T-helper 17 cell (primary cell): ENCODE results near the gene TTLL5. TPM values are rescaled to one million over a fixed set of nuclear protein-coding genes. Genes with fewer than 3 reads are reported as not detected.

Experiments used
- ATAC-seq: fragments of 150-1000 bp; cut with Tn5 transposase; 2 replicates; pipeline ENCODE4 v1.10.0; 2021; ENCODE audit warnings: mild to moderate bottlenecking, moderate library complexity
- DNase-seq, 3 donors: peaks; one replicate each; pipeline versions ENCODE4 v3.0.0 to v3.0.0-alpha.2; 2020 to 2021
- H3K9me3 ChIP-seq: one replicate; pipeline ENCODE4 v1.7.0; 2013; ENCODE audit warnings: low read length, mild to moderate bottlenecking; ENCODE audit not compliant: control insufficient read depth, poor library complexity, severe bottlenecking
- H3K27ac Mint-ChIP-seq: one replicate; pipeline ENCODE4 v1.8.0; 2022; ENCODE audit warnings: mild to moderate bottlenecking, moderate library complexity, mixed read lengths
- H3K27me3 Mint-ChIP-seq: one replicate; pipeline ENCODE4 v1.8.0; 2022; ENCODE audit warnings: mixed read lengths
- H3K36me3 Mint-ChIP-seq: one replicate; pipeline ENCODE4 v1.8.0; 2022; ENCODE audit warnings: low read depth, mixed read lengths
- H3K4me1 Mint-ChIP-seq: one replicate; pipeline ENCODE4 v1.8.0; 2022; ENCODE audit warnings: mild to moderate bottlenecking, mixed read lengths
- H3K4me3 Mint-ChIP-seq: one replicate; pipeline ENCODE4 v1.8.0; 2022; ENCODE audit warnings: mild to moderate bottlenecking, moderate library complexity, mixed read lengths
- total RNA-seq, 4 donors: library from RNA in 2 of 4; stranded (reverse) in 2 of 4; gene quantifications; one replicate each; pipeline ENCODE4 v1.2.3 and lab custom pipeline; 2022 to 2026

TTLL5 gene
- total RNA-seq, 2 donors from 2014 or later: 26.0 to 31.9 TPM

- H3K9me3 ChIP-seq: no peaks in the 10 kb centered on the region
- Mint-ChIP-seq H3K36me3 (peaks cover 2% of the 10 kb centered on the region), H3K4me1 (peaks cover 14% of the 10 kb centered on the region), H3K27ac (peak overlapping the region; percentile 14), H3K27me3 (no peaks in the 10 kb centered on the region), H3K4me3 (no peak overlapping the region)
- ATAC-seq (no peak), DNase-seq (no peak)
Observed at GRCh38 chr14:75926431-75927115, 265.5 kb downstream of the TTLL5 start.

- H3K36me3 Mint-ChIP-seq: peaks cover 2% of the 10 kb centered on the region
- no peaks in the 10 kb centered on the region for H3K27me3 Mint-ChIP-seq
- no peak overlapping the region for H3K27ac Mint-ChIP-seq
- peaks cover 16% of the 10 kb centered on the region for H3K4me1 Mint-ChIP-seq
- H3K9me3 ChIP-seq: no peaks in the 10 kb centered on the region
- ATAC-seq: no peak
- H3K4me3 Mint-ChIP-seq: no peak overlapping the region
- DNase-seq: no peak
Observed at GRCh38 chr14:75927564-75928087, 266.6 kb downstream of the TTLL5 start.

DNA sequence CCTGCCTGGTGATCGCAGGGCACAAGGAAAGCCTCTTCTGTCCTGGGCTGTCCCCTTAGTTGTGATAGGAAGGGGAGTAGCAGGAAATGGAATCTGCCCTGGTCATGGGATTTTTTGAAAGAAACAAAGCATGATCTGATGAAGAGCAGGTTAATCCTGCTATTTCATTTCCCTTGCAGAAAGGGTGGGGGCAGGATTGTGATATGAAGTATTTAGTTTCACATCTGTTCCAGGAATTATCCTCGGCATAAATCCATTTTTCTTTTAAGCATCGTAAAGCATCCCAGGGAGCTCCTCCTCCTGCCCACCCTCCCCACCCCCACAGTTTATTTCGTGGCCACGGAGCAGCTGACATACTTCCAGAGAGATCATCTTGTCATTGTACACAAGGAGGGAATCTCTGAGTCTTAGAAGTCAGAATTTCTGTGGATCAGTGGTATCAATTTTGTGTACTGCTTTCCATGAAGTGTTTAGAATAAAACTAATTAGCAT is 267.7 kb downstream of the TTLL5 start:
- ATAC-seq: no peak
- DNase-seq: no peak
- Mint-ChIP-seq H3K4me3 (no peak overlapping the region), H3K27me3 (no peaks in the 10 kb centered on the region), H3K27ac (no peak overlapping the region), H3K4me1 (peaks cover 16% of the 10 kb centered on the region), H3K36me3 (peaks cover 2% of the 10 kb centered on the region)
- no peaks in the 10 kb centered on the region for H3K9me3 ChIP-seq

DNA sequence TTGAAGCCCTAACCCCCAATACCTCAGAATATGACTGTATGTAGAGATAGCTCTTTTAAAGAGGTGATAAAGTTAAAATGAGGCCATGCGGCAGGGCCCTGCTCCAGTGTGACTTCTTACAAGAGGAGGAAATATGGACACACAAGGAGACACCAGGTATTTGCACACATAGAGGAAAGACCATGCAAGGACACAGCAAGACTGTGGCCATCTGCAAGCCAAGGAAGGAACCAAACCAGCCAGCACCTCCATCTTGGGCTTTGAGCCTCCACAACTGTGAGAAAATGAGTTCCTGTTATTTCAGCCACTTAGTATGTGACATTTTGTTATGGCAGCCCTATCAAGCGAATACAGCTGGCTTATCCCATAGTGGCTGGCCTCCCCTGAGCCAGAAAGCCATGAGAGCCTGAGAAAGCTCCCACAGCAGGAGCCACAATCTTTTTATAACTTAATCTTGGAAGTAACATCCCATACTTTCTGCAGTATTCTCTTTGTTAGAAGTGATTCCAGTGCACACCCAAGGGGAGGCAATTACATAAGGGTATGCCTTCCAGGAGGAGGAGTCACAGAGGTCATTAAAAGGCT is 272.8 kb downstream of the TTLL5 start:
- Mint-ChIP-seq H3K27me3 (no peaks in the 10 kb centered on the region), H3K36me3 (peaks cover 2% of the 10 kb centered on the region), H3K4me1 (peaks cover 14% of the 10 kb centered on the region), H3K27ac (no peak overlapping the region), H3K4me3 (no peak overlapping the region)
- DNase-seq (no peak), ATAC-seq (no peak)
- no peaks in the 10 kb centered on the region for H3K9me3 ChIP-seq

DNA sequence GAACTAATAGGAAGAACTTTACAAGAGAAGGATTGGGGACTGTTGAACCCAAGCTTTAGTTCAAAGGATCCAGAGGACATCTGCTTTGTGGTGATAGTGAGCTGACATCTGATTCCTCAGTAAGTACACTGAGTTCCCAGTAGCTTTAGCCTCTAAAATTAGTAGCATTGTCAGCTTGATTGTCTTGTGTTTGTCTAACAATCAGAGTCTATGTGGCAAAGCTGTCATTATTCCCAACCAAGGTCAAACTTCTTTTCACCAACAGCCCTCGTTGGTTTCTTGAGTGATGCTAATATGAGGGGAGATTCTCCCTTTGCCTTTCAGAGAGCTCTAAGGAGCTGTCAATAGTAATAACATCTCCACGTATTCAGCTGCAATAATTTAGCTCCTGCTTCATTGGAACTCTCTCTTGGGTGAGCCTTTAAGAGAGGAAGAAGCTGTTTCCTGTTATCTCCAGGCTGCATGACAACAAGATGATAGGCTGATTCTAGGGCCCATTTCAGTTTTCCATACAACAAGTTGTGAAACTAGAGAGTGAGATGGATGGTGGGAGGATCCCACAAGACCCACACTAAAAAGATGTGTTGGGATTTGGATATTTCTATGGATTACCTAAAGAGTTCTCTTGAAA is 274.1 kb downstream of the TTLL5 start:
- Mint-ChIP-seq H3K4me1 (peaks cover 14% of the 10 kb centered on the region), H3K27me3 (no peaks in the 10 kb centered on the region), H3K36me3 (peaks cover 2% of the 10 kb centered on the region), H3K27ac (no peak overlapping the region), H3K4me3 (no peak overlapping the region)
- DNase-seq (no peak), ATAC-seq (no peak)
- H3K9me3 ChIP-seq: no peaks in the 10 kb centered on the region

DNA sequence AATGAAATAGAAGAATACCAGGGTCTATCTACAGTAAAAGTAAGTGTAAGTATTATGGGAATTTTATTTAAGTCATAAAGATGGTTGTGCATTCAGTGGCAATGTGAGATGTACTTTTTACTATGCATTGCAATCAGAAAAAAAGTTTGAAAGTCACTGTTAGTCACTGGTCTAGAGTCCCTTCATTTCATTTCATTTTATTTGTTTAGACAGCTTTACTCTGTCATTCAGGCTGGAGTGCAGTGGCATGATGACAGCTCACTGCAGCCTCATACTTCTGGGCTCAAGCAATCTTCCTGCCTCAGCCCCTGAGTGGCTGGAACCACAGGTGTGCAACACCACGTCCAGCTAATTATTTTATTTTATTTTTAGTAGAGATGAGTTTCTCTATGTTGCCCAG is 278.2 kb downstream of the TTLL5 start:
- DNase-seq (no peak), ATAC-seq (no peak)
- Mint-ChIP-seq H3K36me3 (peaks cover 3% of the 10 kb centered on the region), H3K27ac (no peak overlapping the region), H3K4me1 (peaks cover 9% of the 10 kb centered on the region), H3K4me3 (no peak overlapping the region), H3K27me3 (no peaks in the 10 kb centered on the region)
- H3K9me3 ChIP-seq: no peaks in the 10 kb centered on the region

- H3K4me1 Mint-ChIP-seq: peaks cover 5% of the 10 kb centered on the region
- H3K27ac Mint-ChIP-seq: no peak overlapping the region
- no peak overlapping the region for H3K4me3 Mint-ChIP-seq
- no peaks in the 10 kb centered on the region for H3K27me3 Mint-ChIP-seq
- H3K36me3 Mint-ChIP-seq: peaks cover 3% of the 10 kb centered on the region
- no peaks in the 10 kb centered on the region for H3K9me3 ChIP-seq
- DNase-seq (no peak), ATAC-seq (no peak)
Observed at GRCh38 chr14:75941030-75941429, 280.0 kb downstream of the TTLL5 start.

GRCh38 chr14:75944607-75945241 is 283.7 kb downstream of the TTLL5 start:
- Mint-ChIP-seq H3K27me3 (no peaks in the 10 kb centered on the region), H3K4me3 (no peak overlapping the region), H3K36me3 (peaks cover 7% of the 10 kb centered on the region), H3K4me1 (peaks cover 2% of the 10 kb centered on the region), H3K27ac (no peak overlapping the region)
- no peak for ATAC-seq
- H3K9me3 ChIP-seq: no peaks in the 10 kb centered on the region
- DNase-seq: no peak

DNA sequence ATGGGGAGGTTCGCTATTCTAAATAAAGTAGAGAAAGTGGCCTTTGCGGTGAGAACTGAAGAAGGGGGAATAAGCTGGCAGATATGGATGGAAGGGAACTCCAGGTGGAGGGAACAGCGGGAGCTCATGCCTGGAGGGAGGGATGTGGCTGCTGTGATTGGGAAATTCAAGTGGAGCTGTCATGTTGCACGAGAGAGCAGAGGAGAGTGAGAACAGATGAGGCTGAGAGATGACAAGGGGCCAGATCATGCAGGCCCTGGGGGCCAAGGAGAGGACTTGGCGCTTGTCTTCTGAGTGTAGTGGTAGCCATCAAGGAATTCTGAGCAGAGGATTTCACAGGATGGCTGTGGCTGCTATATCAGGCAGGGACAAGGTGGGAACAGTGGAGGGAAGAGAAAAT is 285.7 kb downstream of the TTLL5 start:
- peak overlapping the region; percentile 19 for H3K27ac Mint-ChIP-seq
- no peaks in the 10 kb centered on the region for H3K27me3 Mint-ChIP-seq
- H3K36me3 Mint-ChIP-seq: peaks cover 7% of the 10 kb centered on the region
- no peak for DNase-seq
- no peaks in the 10 kb centered on the region for H3K9me3 ChIP-seq
- ATAC-seq: no peak
- H3K4me3 Mint-ChIP-seq: no peak overlapping the region
- peaks cover 2% of the 10 kb centered on the region for H3K4me1 Mint-ChIP-seq

DNA sequence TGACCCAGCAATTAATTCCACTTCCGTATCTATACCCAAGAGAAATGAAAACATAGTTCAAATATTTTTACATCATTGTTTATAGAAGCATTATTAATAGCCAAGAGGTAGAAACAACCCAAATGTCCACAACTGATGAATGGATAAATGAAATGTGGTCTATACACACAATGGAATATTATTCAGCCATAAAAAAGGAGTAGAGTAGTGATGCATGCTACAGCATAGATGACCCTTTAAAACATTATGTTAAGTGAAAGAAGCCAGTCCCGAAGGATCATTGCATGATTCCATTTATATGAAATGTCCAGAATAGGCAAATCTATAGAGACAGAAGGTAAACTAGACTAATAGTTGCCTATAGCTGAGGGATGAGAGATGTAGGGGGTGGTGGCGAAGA is 291.4 kb downstream of the TTLL5 start:
- H3K4me1 Mint-ChIP-seq: no peaks in the 10 kb centered on the region
- H3K4me3 Mint-ChIP-seq: no peak overlapping the region
- H3K27me3 Mint-ChIP-seq: no peaks in the 10 kb centered on the region
- H3K9me3 ChIP-seq: no peaks in the 10 kb centered on the region
- DNase-seq: no peak
- no peak overlapping the region for H3K27ac Mint-ChIP-seq
- ATAC-seq: no peak
- no peaks in the 10 kb centered on the region for H3K36me3 Mint-ChIP-seq

DNA sequence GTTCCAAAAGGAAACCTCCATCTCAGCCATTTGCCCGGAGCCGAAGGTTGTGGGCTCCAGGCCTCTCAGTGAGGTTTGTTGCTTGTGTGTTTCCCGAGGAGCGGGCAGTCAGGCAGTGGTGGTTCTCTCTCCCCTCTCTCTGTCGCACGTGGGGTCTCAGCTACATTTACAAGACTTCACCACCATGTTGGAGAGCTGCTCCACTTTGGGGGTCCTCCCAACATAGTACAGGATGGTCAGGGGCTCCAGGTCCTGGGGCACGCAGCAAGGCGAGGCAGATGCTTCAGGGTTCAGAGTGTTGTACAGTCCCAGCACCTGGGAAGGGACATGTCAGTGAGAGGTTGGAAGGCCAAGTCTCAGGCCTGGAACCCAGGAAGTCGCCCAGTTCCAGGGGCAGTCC is 298.0 kb downstream of the TTLL5 start:
- H3K36me3 Mint-ChIP-seq: peaks cover 2% of the 10 kb centered on the region

DNA sequence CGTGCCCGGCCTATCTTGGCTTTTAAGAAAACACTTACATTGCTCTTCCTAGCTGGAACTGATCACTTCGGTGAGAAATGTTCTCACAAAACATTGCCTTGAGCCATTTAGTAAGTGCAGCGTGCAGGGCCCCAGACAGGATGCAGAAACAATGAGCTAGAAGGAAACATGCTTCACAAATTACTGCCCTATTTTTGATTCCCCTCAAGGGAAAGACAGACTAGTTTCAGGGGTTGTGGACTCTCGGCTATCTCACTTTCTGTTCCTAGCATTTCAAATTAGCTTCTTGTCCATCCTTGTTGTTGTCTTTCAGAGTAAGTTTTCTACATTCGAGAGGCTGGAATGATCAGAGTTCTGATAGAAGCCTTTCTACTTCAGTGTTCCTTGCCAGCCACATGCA is 299.2 kb downstream of the TTLL5 start:
- ATAC-seq (no peak), DNase-seq (no peak)
- no peaks in the 10 kb centered on the region for H3K9me3 ChIP-seq
- Mint-ChIP-seq H3K27me3 (no peaks in the 10 kb centered on the region), H3K36me3 (peaks cover 2% of the 10 kb centered on the region), H3K4me3 (no peak overlapping the region), H3K4me1 (peaks cover 3% of the 10 kb centered on the region), H3K27ac (no peak overlapping the region)

More for the DNA sequence above, 298.0 kb downstream of the TTLL5 start:
- H3K4me1 Mint-ChIP-seq: peaks cover 3% of the 10 kb centered on the region
- DNase-seq (no peak), ATAC-seq (no peak)
- peak overlapping the region; percentile 53 for H3K27ac Mint-ChIP-seq
- no peaks in the 10 kb centered on the region for H3K27me3 Mint-ChIP-seq
- no peaks in the 10 kb centered on the region for H3K9me3 ChIP-seq
- H3K4me3 Mint-ChIP-seq: no peak overlapping the region

DNA sequence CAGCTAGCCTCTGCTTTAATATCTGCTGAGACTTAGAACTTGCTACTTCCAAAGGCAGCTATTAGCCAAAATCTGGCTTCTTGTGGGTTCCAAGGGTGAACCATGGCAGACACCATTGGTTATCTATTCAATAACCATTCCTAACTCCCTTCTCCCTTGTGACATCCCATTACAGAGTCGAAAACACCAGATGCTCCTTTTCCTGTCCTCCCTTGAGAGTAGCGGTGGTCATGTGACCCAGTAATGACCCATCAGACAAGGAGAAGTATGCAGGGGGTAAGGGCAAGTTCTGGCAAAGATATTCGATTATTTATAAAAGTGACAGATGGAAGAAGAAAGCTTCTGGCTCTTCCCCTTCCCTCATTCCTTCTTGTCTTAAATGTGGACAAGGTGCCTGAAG is 300.6 kb downstream of the TTLL5 start:
- Mint-ChIP-seq H3K27me3 (no peaks in the 10 kb centered on the region), H3K4me3 (no peak overlapping the region), H3K4me1 (peaks cover 3% of the 10 kb centered on the region), H3K36me3 (peaks cover 5% of the 10 kb centered on the region), H3K27ac (no peak overlapping the region)
- ATAC-seq (no peak), DNase-seq (no peak)
- H3K9me3 ChIP-seq: no peaks in the 10 kb centered on the region
